Mesenchymal stem cell (in vitro differentiated cells and primary cell): ENCODE data around the gene SCARB1.

ENCODE experiments used
- DNase-seq: peaks from one replicate; pipeline ENCODE4 v3.0.0-alpha.2; 2013
- H2AFZ ChIP-seq: one replicate; pipeline ENCODE4 v1.6.1; 2013; ENCODE audit warnings: low read depth, mild to moderate bottlenecking, control low read depth, inconsistent platforms, low read length, moderate library complexity
- H2AK5ac ChIP-seq: 2 replicates; pipeline ENCODE4 v1.6.1; 2013; ENCODE audit warnings: low read length, moderate library complexity, mild to moderate bottlenecking, inconsistent platforms; ENCODE audit not compliant: severe bottlenecking
- H2BK120ac ChIP-seq: one replicate; pipeline ENCODE4 v1.6.1; 2013; ENCODE audit warnings: low read depth, mild to moderate bottlenecking, inconsistent platforms, low read length, moderate library complexity
- H2BK12ac ChIP-seq, 2 experiments: one replicate each; pipeline ENCODE4 v1.6.1; 2013; ENCODE audit warnings: inconsistent platforms in 2 of 2, low read length in 2 of 2, mild to moderate bottlenecking in 2 of 2, moderate library complexity in 2 of 2, control low read depth in 1 of 2
- H2BK15ac ChIP-seq: one replicate; pipeline ENCODE4 v1.6.1; 2013; ENCODE audit warnings: mild to moderate bottlenecking, low read depth, inconsistent platforms; ENCODE audit not compliant: poor library complexity, severe bottlenecking
- H2BK5ac ChIP-seq: 2 replicates; pipeline ENCODE4 v1.6.1; 2013; ENCODE audit warnings: low read depth, mild to moderate bottlenecking, low read length, control low read depth, inconsistent platforms; ENCODE audit not compliant: poor library complexity, severe bottlenecking
- H3K14ac ChIP-seq, 2 experiments: one replicate each; pipeline ENCODE4 v1.6.1; 2013; ENCODE audit warnings: inconsistent platforms in 2 of 2, low read length in 2 of 2, control low read depth in 1 of 2, mild to moderate bottlenecking in 1 of 2, moderate library complexity in 1 of 2
- H3K18ac ChIP-seq, 2 experiments: one replicate each; pipeline ENCODE4 v1.6.1; 2013; ENCODE audit warnings: inconsistent platforms in 2 of 2, low read length in 2 of 2, control low read depth in 1 of 2, low read depth in 1 of 2, mild to moderate bottlenecking in 1 of 2
- H3K23ac ChIP-seq, 2 experiments: one replicate each; pipeline ENCODE4 v1.6.1; 2013; ENCODE audit warnings: inconsistent platforms in 2 of 2, low read length in 2 of 2, mild to moderate bottlenecking in 2 of 2, moderate library complexity in 2 of 2, control low read depth in 1 of 2
- H3K27ac ChIP-seq: 2 replicates; pipeline ENCODE4 v1.5.1; 2013; ENCODE audit warnings: mild to moderate bottlenecking, moderate library complexity, low read length, control low read depth, inconsistent platforms; ENCODE audit not compliant: poor library complexity, severe bottlenecking
- H3K27me3 ChIP-seq, 2 experiments: 2 replicates each; pipeline versions ENCODE4 v1.6.1 to v1.7.0; 2013; ENCODE audit warnings: low read length in 2 of 2, mild to moderate bottlenecking in 2 of 2, moderate library complexity in 2 of 2, control low read depth in 1 of 2, inconsistent platforms in 1 of 2; ENCODE audit not compliant: control insufficient read depth in 1 of 2, insufficient read depth in 1 of 2
- H3K36me3 ChIP-seq, 2 experiments: 2 replicates each; pipeline versions ENCODE4 v1.6.1 to v1.7.0; 2013; ENCODE audit warnings: low read length in 2 of 2, control low read depth in 1 of 2, inconsistent platforms in 1 of 2, low read depth in 1 of 2, mild to moderate bottlenecking in 1 of 2; ENCODE audit not compliant: insufficient read depth in 2 of 2, control insufficient read depth in 1 of 2
- H3K4ac ChIP-seq, 2 experiments: one replicate each; pipeline ENCODE4 v1.6.1; 2013; ENCODE audit warnings: inconsistent platforms in 2 of 2, low read length in 2 of 2, mild to moderate bottlenecking in 2 of 2, moderate library complexity in 2 of 2, control low read depth in 1 of 2, low read depth in 1 of 2
- H3K4me1 ChIP-seq: 2 replicates; pipeline ENCODE4 v1.6.1; 2013; ENCODE audit warnings: low read depth, low read length, control low read depth; ENCODE audit not compliant: control insufficient read depth, insufficient read depth
- H3K4me2 ChIP-seq: 2 replicates; pipeline ENCODE4 v1.6.1; 2013; ENCODE audit warnings: low read length, mild to moderate bottlenecking, inconsistent platforms; ENCODE audit not compliant: poor library complexity, severe bottlenecking
- H3K4me3 ChIP-seq, 2 experiments: 2 replicates each; pipeline versions ENCODE4 v1.5.1 to v1.7.0; 2013; ENCODE audit warnings: low read length in 2 of 2, mild to moderate bottlenecking in 2 of 2, control low read depth in 1 of 2, low read depth in 1 of 2; ENCODE audit not compliant: insufficient read depth in 1 of 2
- H3K79me1 ChIP-seq: replicated peaks from 2 replicates; pipeline ENCODE4 v1.6.1; 2013; ENCODE audit warnings: mild to moderate bottlenecking, control low read depth, low read length, inconsistent platforms; ENCODE audit not compliant: poor library complexity, severe bottlenecking
- H3K9ac ChIP-seq: 2 replicates; pipeline ENCODE4 v1.7.0; 2013; ENCODE audit warnings: mild to moderate bottlenecking, low read length, moderate library complexity
- H3K9me3 ChIP-seq: 2 replicates; pipeline ENCODE4 v1.7.0; 2013; ENCODE audit warnings: mild to moderate bottlenecking, low read length; ENCODE audit not compliant: control insufficient read depth
- H4K8ac ChIP-seq: one replicate; pipeline ENCODE4 v1.6.1; 2013; ENCODE audit warnings: inconsistent platforms, mild to moderate bottlenecking, low read length, moderate library complexity
- H4K91ac ChIP-seq: one replicate; pipeline ENCODE4 v1.6.1; 2013; ENCODE audit warnings: mild to moderate bottlenecking, low read length, inconsistent platforms
- WGBS: methylation state at CpG from one replicate; pipeline ENCODE4 v1.1.7; 2013; ENCODE audit warnings: mixed read lengths; 5-methylcytosine and 5-hydroxymethylcytosine counted together

The SCARB1 gene

DNA sequence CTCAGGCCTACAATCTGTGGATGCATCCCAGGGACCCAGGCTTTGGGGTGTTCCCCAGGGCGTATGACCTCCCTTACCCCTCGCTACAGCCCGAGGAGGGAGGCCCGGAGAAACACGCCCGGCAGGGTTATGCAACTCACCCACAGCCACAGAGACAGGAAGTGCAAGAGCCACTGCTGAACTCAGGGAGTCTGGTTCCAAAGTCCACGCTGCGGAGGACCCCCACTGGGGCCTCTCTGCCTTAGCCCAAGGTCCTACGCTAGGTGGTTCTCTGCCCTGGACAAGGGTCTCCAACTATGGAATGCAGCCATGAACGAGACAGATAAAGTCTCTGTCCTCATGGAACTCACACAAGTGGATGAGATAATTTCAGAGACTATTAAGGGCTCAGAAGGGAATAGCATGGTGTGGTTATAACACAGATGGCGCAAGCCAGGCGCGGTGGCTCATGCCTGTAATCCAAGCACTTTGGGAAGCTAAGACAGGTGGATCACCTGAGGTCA lies 11.3 kb downstream of the SCARB1 start:
- H3K4ac ChIP-seq = no peak overlapping the region
- H3K27ac ChIP-seq = no peak overlapping the region
- H3K9me3 ChIP-seq = no peaks in the 10 kb centered on the region
- peak overlapping the region; percentile 28 for H4K91ac ChIP-seq
- peak; percentile 55 for DNase-seq
- no peak overlapping the region for H3K4me3 ChIP-seq
- WGBS = 77% methylated on average over 13 of the region's 13 CpGs
- H3K9ac ChIP-seq = no peak overlapping the region
- H3K4me1 ChIP-seq = peaks cover 9% of the 10 kb centered on the region
- no peak overlapping the region for H3K18ac ChIP-seq
- H3K23ac ChIP-seq = no peak overlapping the region
- no peak overlapping the region for H2BK120ac ChIP-seq
- no peak overlapping the region for H2BK15ac ChIP-seq
- no peak overlapping the region for H3K4me2 ChIP-seq
- no peak overlapping the region for H2AFZ ChIP-seq
- no peak overlapping the region for H3K14ac ChIP-seq
- H3K36me3 ChIP-seq = peaks cover 0 to 5% of the 10 kb centered on the region in 2 experiments
- no peak overlapping the region for H4K8ac ChIP-seq
- H2BK5ac ChIP-seq = no peak overlapping the region
- no peak overlapping the region for H2BK12ac ChIP-seq
- H3K79me1 ChIP-seq = peaks cover 22% of the 10 kb centered on the region
- H3K27me3 ChIP-seq = no peaks in the 10 kb centered on the region
- H2AK5ac ChIP-seq = no peak overlapping the region

DNA sequence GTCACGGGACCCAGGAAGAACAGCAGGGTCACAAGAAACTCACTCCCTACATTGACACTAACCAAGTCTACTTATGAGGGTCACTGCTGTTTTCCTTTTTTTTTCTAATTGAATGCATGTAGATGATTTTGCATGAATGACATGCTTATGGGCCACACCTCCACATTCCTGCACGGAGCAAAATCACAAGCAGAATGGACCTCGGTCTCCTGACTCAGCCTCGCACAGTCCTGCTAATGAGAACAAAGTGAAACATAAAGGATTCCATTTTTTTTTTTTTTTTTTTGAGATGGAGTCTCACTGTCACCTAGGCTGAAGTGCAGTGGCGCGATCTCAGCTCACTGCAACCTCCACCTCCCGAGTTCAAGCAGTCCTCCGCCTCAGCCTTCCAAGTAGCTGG lies 12.3 kb downstream of the SCARB1 start:
- Histone ChIP-seq H3K4me3 (no peak overlapping the region), H3K23ac (no peak overlapping the region), H3K4me2 (no peak overlapping the region), H2BK120ac (no peak overlapping the region), H4K8ac (no peak overlapping the region), H3K4ac (no peak overlapping the region), H3K9me3 (no peaks in the 10 kb centered on the region), H3K4me1 (peaks cover 12% of the 10 kb centered on the region), H2AFZ (no peak overlapping the region), H2BK15ac (no peak overlapping the region), H3K18ac (no peak overlapping the region), H3K9ac (no peak overlapping the region), H3K14ac (no peak overlapping the region), H3K79me1 (peaks cover 22% of the 10 kb centered on the region), H2AK5ac (no peak overlapping the region), H3K27ac (no peak overlapping the region), H2BK5ac (no peak overlapping the region), H4K91ac (no peak overlapping the region), H3K27me3 (no peaks in the 10 kb centered on the region), H3K36me3 (peaks cover 0 to 5% of the 10 kb centered on the region in 2 experiments), H2BK12ac (no peak overlapping the region)
- WGBS = 95% methylated on average over 6 of the region's 8 CpGs
- DNase-seq = no peak

DNA sequence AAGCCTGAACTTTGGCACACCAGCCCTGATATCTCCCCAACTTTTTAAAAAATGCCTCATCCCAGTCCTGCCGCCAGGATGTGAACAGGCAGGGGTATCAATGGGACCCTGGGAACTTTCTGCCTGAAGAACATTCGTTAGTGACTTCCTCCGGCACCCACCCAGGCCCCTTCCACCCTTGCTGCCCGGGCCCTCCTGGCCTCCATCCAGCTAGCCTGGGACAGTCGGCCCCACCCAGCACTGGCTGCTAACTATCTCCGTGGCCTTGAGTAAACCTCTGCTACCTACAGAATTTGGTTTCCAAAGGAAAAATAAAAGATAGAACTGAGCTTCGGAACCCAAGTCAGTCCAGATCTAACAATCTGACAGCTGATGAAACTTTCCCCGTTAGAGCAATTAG lies 14.3 kb downstream of the SCARB1 start:
- no peak overlapping the region for H2BK12ac ChIP-seq
- no peak overlapping the region for H3K4ac ChIP-seq
- H4K8ac ChIP-seq = no peak overlapping the region
- H2BK15ac ChIP-seq = no peak overlapping the region
- H3K9me3 ChIP-seq = no peaks in the 10 kb centered on the region
- WGBS = 94% methylated on average over 8 of the region's 8 CpGs
- peaks cover 13% of the 10 kb centered on the region for H3K79me1 ChIP-seq
- H3K27me3 ChIP-seq = no peaks in the 10 kb centered on the region
- no peak overlapping the region for H3K27ac ChIP-seq
- peaks cover 10% of the 10 kb centered on the region for H3K4me1 ChIP-seq
- peaks cover 0 to 5% of the 10 kb centered on the region in 2 experiments for H3K36me3 ChIP-seq
- H2BK120ac ChIP-seq = no peak overlapping the region
- H2AK5ac ChIP-seq = no peak overlapping the region
- H3K23ac ChIP-seq = no peak overlapping the region
- no peak overlapping the region for H3K14ac ChIP-seq
- H2BK5ac ChIP-seq = no peak overlapping the region
- DNase-seq = no peak
- H2AFZ ChIP-seq = no peak overlapping the region
- no peak overlapping the region for H3K4me2 ChIP-seq
- no peak overlapping the region for H3K18ac ChIP-seq
- H3K9ac ChIP-seq = no peak overlapping the region
- no peak overlapping the region for H3K4me3 ChIP-seq
- no peak overlapping the region for H4K91ac ChIP-seq

DNA sequence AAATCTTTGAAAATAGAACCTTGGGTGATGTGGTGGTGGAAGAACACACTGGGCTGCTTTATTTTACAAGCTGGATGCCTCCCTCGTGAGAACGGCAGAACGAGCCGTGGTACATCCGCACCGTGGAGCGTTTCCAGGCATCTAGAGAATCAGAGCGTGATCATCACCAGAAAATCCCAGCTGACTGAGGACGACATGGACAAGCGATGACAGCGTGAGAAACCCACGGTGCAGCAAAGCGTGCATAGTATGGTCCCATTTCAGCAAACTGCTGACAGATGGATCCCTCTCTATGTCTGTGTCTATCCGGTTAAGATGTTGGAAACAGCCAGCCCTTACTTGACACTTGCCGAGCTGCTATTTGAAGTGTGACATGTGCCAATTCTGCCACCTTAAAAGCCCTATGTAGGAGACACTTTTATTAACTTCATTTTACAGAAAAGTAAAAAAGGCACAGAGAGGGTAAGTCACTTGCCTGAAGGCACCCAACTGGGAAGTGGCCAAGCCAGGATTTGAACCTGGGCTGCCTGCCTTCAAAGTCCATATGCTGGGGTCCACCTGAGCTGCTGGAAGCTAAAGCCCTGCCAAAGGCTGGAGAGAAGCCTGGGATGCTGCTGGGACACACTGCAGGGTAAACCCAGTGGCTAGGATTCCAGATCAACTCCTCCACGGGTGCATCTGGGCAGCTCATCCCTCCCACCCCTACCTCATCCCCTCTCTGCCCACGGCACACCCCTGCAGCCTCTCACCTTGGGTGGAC lies 14.9 kb downstream of the SCARB1 start:
- peaks cover 10% of the 10 kb centered on the region for H3K4me1 ChIP-seq
- no peak overlapping the region for H3K9ac ChIP-seq
- H4K8ac ChIP-seq = no peak overlapping the region
- H3K4ac ChIP-seq = no peak overlapping the region
- no peak overlapping the region for H3K4me3 ChIP-seq
- H3K36me3 ChIP-seq = peaks cover 0 to 5% of the 10 kb centered on the region in 2 experiments
- peaks cover 12% of the 10 kb centered on the region for H3K79me1 ChIP-seq
- H2AK5ac ChIP-seq = no peak overlapping the region
- H3K9me3 ChIP-seq = no peaks in the 10 kb centered on the region
- H4K91ac ChIP-seq = no peak overlapping the region
- no peak overlapping the region for H3K18ac ChIP-seq
- H2BK120ac ChIP-seq = no peak overlapping the region
- no peak overlapping the region for H2AFZ ChIP-seq
- H3K14ac ChIP-seq = no peak overlapping the region
- H2BK12ac ChIP-seq = no peak overlapping the region
- H3K27me3 ChIP-seq = no peaks in the 10 kb centered on the region
- WGBS = 95% methylated on average over 17 of the region's 17 CpGs
- H3K4me2 ChIP-seq = no peak overlapping the region
- no peak overlapping the region for H2BK15ac ChIP-seq
- no peak overlapping the region for H3K23ac ChIP-seq
- H3K27ac ChIP-seq = no peak overlapping the region
- H2BK5ac ChIP-seq = no peak overlapping the region
- DNase-seq = no peak
